Endothelial cell of umbilical vein (primary cell): ENCODE results near the gene MYRFL. TPM values are rescaled to one million over a fixed set of nuclear protein-coding genes. Genes with fewer than 3 reads are reported as not detected.

Source experiments
- BruUV-seq: library from RNA; stranded (reverse); fragments of 400-500 nt; replicated peaks from 2 replicates; lab custom pipeline; 2021; lab: Mats Ljungman, UMichigan
- CTCF ChIA-PET: fragments of 300-600, 350-600 bp; sonication (Branson Sonifier 250); formaldehyde crosslinking; loops from one replicate; lab custom pipeline; 2021; ENCODE audit warnings: antibody characterized with exemption, inconsistent platforms; lab: Charles Lee
- POLR2A ChIA-PET: fragments of 300-600, 350-600 bp; sonication (Branson Sonifier 250); formaldehyde crosslinking; loops from one replicate; lab custom pipeline; 2021; ENCODE audit warnings: antibody characterized with exemption, inconsistent platforms; lab: Charles Lee
- DNase-seq: peaks from one replicate; pipeline ENCODE4 v3.0.0-alpha.2; 2011; ENCODE audit warnings: low read depth, low spot score
- FAIRE-seq: peaks from 2 replicates; lab custom pipeline; 2011; peaks lifted over from hg19 to GRCh38; lab: Jason Lieb, UNC
- H2AFZ ChIP-seq: 2 replicates; pipeline ENCODE4 v1.6.0; 2012; ENCODE audit warnings: low read depth, low read length, control low read depth, inconsistent platforms
- H3K27ac ChIP-seq: 2 replicates; pipeline ENCODE4 v1.5.1; 2011; ENCODE audit warnings: low read depth, mild to moderate bottlenecking, control low read depth, low read length, moderate library complexity; ENCODE audit not compliant: insufficient read depth
- H3K27me3 ChIP-seq, 2 experiments: 2 replicates each; pipeline versions ENCODE4 v1.6.0 to v1.6.1; 2011; ENCODE audit warnings: low read length in 2 of 2, mixed read lengths in 1 of 2; ENCODE audit not compliant: control insufficient read depth in 2 of 2, insufficient read depth in 2 of 2
- H3K36me3 ChIP-seq, 2 experiments: 2 replicates in 1 of 2; 3 replicates in 1 of 2; pipeline ENCODE4 v1.5.1; 2011; ENCODE audit warnings: low read length in 2 of 2, mild to moderate bottlenecking in 1 of 2, moderate library complexity in 1 of 2; ENCODE audit not compliant: control insufficient read depth in 2 of 2, insufficient read depth in 2 of 2; ENCODE audit errors: extremely low read depth in 1 of 2
- H3K4me1 ChIP-seq: 3 replicates; pipeline ENCODE4 v1.5.1; 2011; ENCODE audit warnings: mild to moderate bottlenecking, low read length; ENCODE audit not compliant: control insufficient read depth, insufficient read depth; ENCODE audit errors: extremely low read depth
- H3K4me2 ChIP-seq: 2 replicates; pipeline ENCODE4 v1.6.1; 2011; ENCODE audit warnings: low read length, control low read depth, mixed read lengths; ENCODE audit not compliant: insufficient read depth
- H3K4me3 ChIP-seq, 3 experiments: fragments of 200-600 bp in 1 of 3; sonication (generic), shearing (Covaris generic) in 1 of 3; replicated peaks in 1 of 3; 2 replicates each; pipeline ENCODE4 v1.5.1; 2011 to 2016; ENCODE audit warnings: control low read depth in 3 of 3, low read length in 3 of 3, mild to moderate bottlenecking in 2 of 3, inconsistent platforms in 1 of 3, low read depth in 1 of 3, moderate library complexity in 1 of 3; ENCODE audit not compliant: insufficient read depth in 1 of 3
- H3K79me2 ChIP-seq: 2 replicates; pipeline ENCODE4 v1.6.0; 2012; ENCODE audit warnings: low read length, inconsistent platforms; ENCODE audit not compliant: control insufficient read depth, insufficient read depth
- H3K9ac ChIP-seq: replicated peaks from 2 replicates; pipeline ENCODE3; 2011; ENCODE audit warnings: low read length, control low read depth; ENCODE audit not compliant: insufficient read depth; ENCODE audit errors: extremely low read depth
- H3K9me1 ChIP-seq: replicated peaks from 3 replicates; pipeline ENCODE4 v1.6.0; 2011; ENCODE audit warnings: mild to moderate bottlenecking, low read length; ENCODE audit not compliant: control insufficient read depth, insufficient read depth; ENCODE audit errors: extremely low read depth
- H3K9me3 ChIP-seq: replicated peaks from 2 replicates; pipeline ENCODE4 v1.5.1; 2012; ENCODE audit warnings: low read length, inconsistent platforms; ENCODE audit not compliant: control insufficient read depth, insufficient read depth
- H4K20me1 ChIP-seq: replicated peaks from 2 replicates; pipeline ENCODE3; 2011; ENCODE audit warnings: mild to moderate bottlenecking, low read length; ENCODE audit not compliant: control insufficient read depth, insufficient read depth; ENCODE audit errors: extremely low read depth
- EZH2 ChIP-seq: IDR thresholded peaks from 2 replicates; pipeline ENCODE4 v1.6.1; 2012; ENCODE audit warnings: borderline replicate concordance, low read depth, mild to moderate bottlenecking, moderate library complexity, low read length, inconsistent platforms; ENCODE audit not compliant: severe bottlenecking
- FOS ChIP-seq: IDR thresholded peaks from 2 replicates; pipeline ENCODE4 v1.6.1; 2011; ENCODE audit warnings: mild to moderate bottlenecking, low read length, moderate library complexity, borderline replicate concordance; ENCODE audit not compliant: insufficient read depth
- JUN ChIP-seq: IDR thresholded peaks from 2 replicates; pipeline ENCODE4 v1.6.1; 2011; ENCODE audit warnings: borderline replicate concordance, low read depth; ENCODE audit not compliant: insufficient read length, insufficient read depth
- MAX ChIP-seq: IDR thresholded peaks from 2 replicates; pipeline ENCODE4 v1.6.1; 2011; ENCODE audit not compliant: insufficient read depth, insufficient read length
- MYC ChIP-seq: IDR thresholded peaks from one replicate; pipeline ENCODE4 v1.6.1; 2011; ENCODE audit warnings: mild to moderate bottlenecking, low read depth, low read length
- dilution Hi-C: fragments of 300-500 bp; cut with MboI; formaldehyde crosslinking; loops from one replicate; pipeline ENCODE4 v1.15.0; 2019; ENCODE audit warnings: low sequenced_read_pairs; ENCODE audit not compliant: extremely low pct_ligation_motif_present
- intact Hi-C: fragments of 100-400 bp; cut with micrococcal nuclease; formaldehyde crosslinking; loops from one replicate; pipeline ENCODE4 v1.10.0; 2022
- polyA plus RNA-seq, 4 experiments: library from polyadenylated mRNA; depleted of rRNA in 3 of 4; stranded (reverse) in 3 of 4; unstranded in 1 of 4; fragments of >200 nt; gene quantifications; 2 replicates each; pipeline versions ENCODE4 v1.2.1 to v1.2.3, GENCODE V29; 2011 to 2012; ENCODE audit warnings: missing spikeins in 1 of 4
- total RNA-seq: library from RNA; stranded (reverse); gene quantifications from 2 replicates; pipeline ENCODE4 v1.2.3, GENCODE V29; 2021
- TF ChIP-seq, protein P1 (sequence below), 2 donors: IDR thresholded peaks; 1 replicate in 1 of 2; 2 replicates in 1 of 2; pipeline ENCODE4 v1.5.1; 2011; ENCODE audit warnings: low read length in 2 of 2, mild to moderate bottlenecking in 2 of 2, moderate library complexity in 2 of 2, control low read depth in 1 of 2, inconsistent platforms in 1 of 2, low read depth in 1 of 2; ENCODE audit not compliant: insufficient read depth in 1 of 2; ENCODE audit errors: extremely low read depth in 1 of 2

The MYRFL gene
- total and polyA plus RNA-seq, 2 donors (not counting 3 experiments of a cell fraction or from before 2014, with no cell fraction given): not detected

DNA sequence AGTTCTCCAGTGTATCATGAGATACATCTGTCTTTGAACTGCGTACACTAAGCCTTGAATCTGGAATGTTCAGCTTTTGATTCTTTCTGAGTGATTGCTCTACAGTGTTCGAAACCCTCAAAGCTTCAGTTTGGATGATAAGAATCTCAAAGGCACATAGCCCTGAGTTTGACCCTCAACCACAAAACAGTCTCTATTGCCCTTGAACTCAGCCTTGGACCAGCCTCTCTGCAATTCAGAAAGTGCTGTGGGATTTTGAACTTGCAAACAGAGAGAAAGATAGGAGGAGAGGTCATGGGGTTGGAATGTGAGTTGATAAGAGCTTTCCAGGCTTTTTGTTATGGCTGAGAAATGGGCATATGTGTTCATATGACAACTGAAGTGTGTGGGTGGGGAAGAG lies 100.3 kb downstream of the MYRFL start:
- dilution Hi-C loops: no loop called here
- FAIRE-seq (no peak), DNase-seq (no peak)
- BruUV-seq: no TSS peak
- Histone ChIP-seq H4K20me1 (no peaks in the 10 kb centered on the region), H3K27ac (no peak overlapping the region), H3K9me1 (no peaks in the 10 kb centered on the region), H3K9me3 (no peaks in the 10 kb centered on the region), H3K27me3 (peaks cover 0 to 2% of the 10 kb centered on the region in 2 experiments), H3K9ac (no peak overlapping the region), H3K36me3 (no peaks in the 10 kb centered on the region), H3K4me1 (no peaks in the 10 kb centered on the region), H2AFZ (no peak overlapping the region), H3K79me2 (no peaks in the 10 kb centered on the region), H3K4me2 (no peak overlapping the region), H3K4me3 (no peak overlapping the region)
- CTCF ChIA-PET: no interaction called here
- no peak for TF ChIP-seq MAX
- no peak for TF ChIP-seq EZH2
- TF ChIP-seq JUN: no peak
- TF ChIP-seq FOS: no peak
- TF ChIP-seq, protein P1, sequence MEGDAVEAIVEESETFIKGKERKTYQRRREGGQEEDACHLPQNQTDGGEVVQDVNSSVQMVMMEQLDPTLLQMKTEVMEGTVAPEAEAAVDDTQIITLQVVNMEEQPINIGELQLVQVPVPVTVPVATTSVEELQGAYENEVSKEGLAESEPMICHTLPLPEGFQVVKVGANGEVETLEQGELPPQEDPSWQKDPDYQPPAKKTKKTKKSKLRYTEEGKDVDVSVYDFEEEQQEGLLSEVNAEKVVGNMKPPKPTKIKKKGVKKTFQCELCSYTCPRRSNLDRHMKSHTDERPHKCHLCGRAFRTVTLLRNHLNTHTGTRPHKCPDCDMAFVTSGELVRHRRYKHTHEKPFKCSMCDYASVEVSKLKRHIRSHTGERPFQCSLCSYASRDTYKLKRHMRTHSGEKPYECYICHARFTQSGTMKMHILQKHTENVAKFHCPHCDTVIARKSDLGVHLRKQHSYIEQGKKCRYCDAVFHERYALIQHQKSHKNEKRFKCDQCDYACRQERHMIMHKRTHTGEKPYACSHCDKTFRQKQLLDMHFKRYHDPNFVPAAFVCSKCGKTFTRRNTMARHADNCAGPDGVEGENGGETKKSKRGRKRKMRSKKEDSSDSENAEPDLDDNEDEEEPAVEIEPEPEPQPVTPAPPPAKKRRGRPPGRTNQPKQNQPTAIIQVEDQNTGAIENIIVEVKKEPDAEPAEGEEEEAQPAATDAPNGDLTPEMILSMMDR (IDR thresholded peaks at IDR 0.05; ENCODE audit: extremely low read depth in 1 of 2, insufficient read depth in 1 of 2, low read depth in 1 of 2, low read length in 2 of 2): no peak
- TF ChIP-seq MYC: no peak
- intact Hi-C loops: no loop called here
- POLR2A ChIA-PET: no interaction called here
